HEK293T (cell line): ENCODE data around the gene CHP1.

Experiments used
- BHLHE40 ChIP-seq: fragments of 450-650 bp; IDR thresholded peaks from 2 replicates; pipeline ENCODE4 v1.6.1; 2016; ENCODE audit warnings: mild to moderate bottlenecking, moderate library complexity, borderline replicate concordance
- CTBP1 ChIP-seq: fragments of 450-650 bp; IDR thresholded peaks from 2 replicates; pipeline ENCODE4 v1.6.1; 2016; ENCODE audit warnings: borderline replicate concordance
- FOXM1 ChIP-seq: fragments of 450-650 bp; IDR thresholded peaks from 2 replicates; pipeline ENCODE4 v1.6.1; 2017; ENCODE audit warnings: mild to moderate bottlenecking, borderline replicate concordance
- NFRKB ChIP-seq: fragments of 450-650 bp; IDR thresholded peaks from 2 replicates; pipeline ENCODE4 v1.6.1; 2016; ENCODE audit warnings: mild to moderate bottlenecking, moderate library complexity
- SP1 ChIP-seq: fragments of 450-650 bp; IDR thresholded peaks from 2 replicates; pipeline ENCODE4 v1.6.1; 2017
- SUZ12 ChIP-seq: fragments of 450-650 bp; IDR thresholded peaks from 2 replicates; pipeline ENCODE4 v1.6.1; 2016; ENCODE audit warnings: mild to moderate bottlenecking
- ZNF384 ChIP-seq: fragments of 450-650 bp; IDR thresholded peaks from 2 replicates; pipeline ENCODE4 v1.6.1; 2016

- TF ChIP-seq FOXM1 (no peak), BHLHE40 (no peak), CTBP1 (no peak), NFRKB (no peak), ZNF384 (no peak), SP1 (no peak), SUZ12 (no peak)
These were observed 58.9 kb downstream of the CHP1 start for GRCh38 chr15:41289953-41290352.
